Measurements from ENCODE around the gene TCFL5. TPM values are rescaled to one million over a fixed set of nuclear protein-coding genes. Genes with fewer than 3 reads are reported as not detected.
A peak's percentile ranks its signal among the peaks of the same experiment; 100 is the strongest.

The TCFL5 gene
- total RNA-seq, 1 donor from 2014 or later: 8.2 TPM

- TF ChIP-seq CTCF (IDR thresholded peaks at IDR 0.05): no peak
- no peak overlapping the region for H3K27ac ChIP-seq
- H3K4me1 ChIP-seq: peaks cover 34% of the 10 kb centered on the region
- no peak overlapping the region for H3K4me3 ChIP-seq
- intact Hi-C loops (cut with DNase I): no loop called here
- ATAC-seq (no peak), DNase-seq (no peak)
- peaks cover 23% of the 10 kb centered on the region for H3K27me3 ChIP-seq (ENCODE audit: low read depth)
- H3K36me3 ChIP-seq: peaks cover 66% of the 10 kb centered on the region
- H3K9me3 ChIP-seq: no peaks in the 10 kb centered on the region
Observed at GRCh38 chr20:62811720-62812119, 49.9 kb downstream of the TCFL5 start.

- intact Hi-C loops (cut with DNase I): no loop called here
- Histone ChIP-seq H3K4me3 (no peak overlapping the region), H3K27ac (no peak overlapping the region), H3K4me1 (peaks cover 35% of the 10 kb centered on the region), H3K9me3 (no peaks in the 10 kb centered on the region), H3K36me3 (peaks cover 66% of the 10 kb centered on the region), H3K27me3 (ENCODE audit: low read depth) (peaks cover 19% of the 10 kb centered on the region)
- ATAC-seq: no peak
- DNase-seq: no peak
- no peak for TF ChIP-seq CTCF (IDR thresholded peaks at IDR 0.05)
Observed at GRCh38 chr20:62811320-62811719, 50.3 kb downstream of the TCFL5 start.

- no peak for TF ChIP-seq CTCF (IDR thresholded peaks at IDR 0.05)
- ATAC-seq (no peak), DNase-seq (no peak)
- intact Hi-C loops (cut with DNase I): no loop called here
- H3K4me3 ChIP-seq: no peak overlapping the region
- no peak overlapping the region for H3K27ac ChIP-seq
- no peaks in the 10 kb centered on the region for H3K9me3 ChIP-seq
- H3K4me1 ChIP-seq: peaks cover 31% of the 10 kb centered on the region
- H3K27me3 ChIP-seq (ENCODE audit: low read depth): peaks cover 4% of the 10 kb centered on the region
- peaks cover 66% of the 10 kb centered on the region for H3K36me3 ChIP-seq
Observed at GRCh38 chr20:62809530-62810428, 51.8 kb downstream of the TCFL5 start.

GRCh38 chr20:62808211-62808865, 53.3 kb downstream of the TCFL5 start:
- Histone ChIP-seq H3K27me3 (ENCODE audit: low read depth) (no peaks in the 10 kb centered on the region), H3K4me3 (no peak overlapping the region), H3K36me3 (peaks cover 59% of the 10 kb centered on the region), H3K9me3 (no peaks in the 10 kb centered on the region), H3K27ac (no peak overlapping the region), H3K4me1 (peaks cover 31% of the 10 kb centered on the region)
- DNase-seq (peak; percentile 82), ATAC-seq (peak; percentile 52 to 56)
- peak; percentile 94 for TF ChIP-seq CTCF (IDR thresholded peaks at IDR 0.05)
- intact Hi-C loops (cut with DNase I): no loop called here

- ATAC-seq (no peak), DNase-seq (no peak)
- Histone ChIP-seq H3K27ac (peak overlapping the region; percentile 18), H3K9me3 (no peaks in the 10 kb centered on the region), H3K4me3 (no peak overlapping the region), H3K27me3 (ENCODE audit: low read depth) (no peaks in the 10 kb centered on the region), H3K36me3 (peaks cover 54% of the 10 kb centered on the region), H3K4me1 (peaks cover 31% of the 10 kb centered on the region)
- intact Hi-C loops (cut with DNase I): no loop called here
- no peak for TF ChIP-seq CTCF (IDR thresholded peaks at IDR 0.05)
Observed at GRCh38 chr20:62807444-62808210, 54.0 kb downstream of the TCFL5 start.
